HG03571 (cell line): ENCODE results near the gene IZUMO4.
"Not testable (repeated sequence)": the region's sequence is repeated elsewhere in the genome, so short reads cannot be mapped to it uniquely, and the experiment has no call there.

ENCODE experiments used
- ATAC-seq: cut with Tn5 transposase; IDR thresholded peaks from one replicate; pipeline ENCODE4 v1.9.1; 2021; ENCODE audit not compliant: unreplicated experiment

The IZUMO4 gene

GRCh38 chr19:2080336-2080988 lies 16.3 kb upstream of the IZUMO4 start:
- no peak for ATAC-seq

GRCh38 chr19:2081873-2082810 lies 14.6 kb upstream of the IZUMO4 start:
- no peak for ATAC-seq

- no peak for ATAC-seq
Observed at GRCh38 chr19:2083174-2083854, 13.4 kb upstream of the IZUMO4 start.

GRCh38 chr19:2084993-2085720 lies 11.6 kb upstream of the IZUMO4 start:
- peak; percentile 40 for ATAC-seq

- ATAC-seq = not testable (repeated sequence)
Observed at GRCh38 chr19:2086695-2087620, 9.8 kb upstream of the IZUMO4 start.

GRCh38 chr19:2087621-2088100 lies 9.1 kb upstream of the IZUMO4 start:
- ATAC-seq = no peak

- no peak for ATAC-seq
Observed at GRCh38 chr19:2089001-2089711, 7.6 kb upstream of the IZUMO4 start.

GRCh38 chr19:2089727-2090053 lies 7.0 kb upstream of the IZUMO4 start:
- ATAC-seq = no peak

GRCh38 chr19:2091926-2092525 lies 4.7 kb upstream of the IZUMO4 start:
- ATAC-seq = not testable (repeated sequence)

GRCh38 chr19:2096034-2096479 lies 658 bp upstream of the IZUMO4 start, which contains the start of gene MOB3A:
Gene MOB3A, minus strand, starts transcription at chr19:2096326. Its CDS starts 17,766 bp downstream, at chr19:2078560.
- peak; percentile 29 for ATAC-seq

GRCh38 chr19:2097203-2097885 lies 629 bp downstream of the IZUMO4 start:
- no peak for ATAC-seq

- ATAC-seq = no peak
Observed at GRCh38 chr19:2097886-2098327, 1.2 kb downstream of the IZUMO4 start.

- ATAC-seq = no peak
Observed at GRCh38 chr19:2099054-2099501, 2.4 kb downstream of the IZUMO4 start.

- no peak for ATAC-seq
Observed at GRCh38 chr19:2099937-2100718, 3.4 kb downstream of the IZUMO4 start.

GRCh38 chr19:2100719-2101061 lies 4.0 kb downstream of the IZUMO4 start:
- ATAC-seq = no peak

GRCh38 chr19:2101417-2102335 lies 5.0 kb downstream of the IZUMO4 start:
- ATAC-seq = no peak
